Non-pigmented ciliary epithelial cell (primary cell): Measurements from ENCODE around the gene IPCEF1.
A peak's percentile ranks its signal among the peaks of the same experiment; 100 is the strongest.

Experiments
- DNase-seq: peaks from one replicate; pipeline ENCODE4 v3.0.0-alpha.2; 2010; ENCODE audit warnings: low read depth

IPCEF1 gene

GRCh38 chr6:154356690-154357089 is at the start of gene IPCEF1:
Gene IPCEF1, minus strand, starts transcription at chr6:154356803. Its CDS starts 90,856 bp downstream, at chr6:154265947.
- DNase-seq = no peak

GRCh38 chr6:154406301-154406700 is 49.7 kb upstream of the IPCEF1 start:
- DNase-seq = no peak

GRCh38 chr6:154404791-154405400 is 48.3 kb upstream of the IPCEF1 start:
- no peak for DNase-seq

- DNase-seq = no peak
These were observed 47.2 kb upstream of the IPCEF1 start for GRCh38 chr6:154403788-154404187.

- no peak for DNase-seq
These were observed 45.6 kb upstream of the IPCEF1 start for GRCh38 chr6:154402081-154402780.

- no peak for DNase-seq
These were observed 42.5 kb upstream of the IPCEF1 start for GRCh38 chr6:154399097-154399496.

GRCh38 chr6:154397491-154398195 is 41.0 kb upstream of the IPCEF1 start:
- no peak for DNase-seq

- no peak for DNase-seq
These were observed 39.3 kb upstream of the IPCEF1 start for GRCh38 chr6:154395878-154396277.

- no peak for DNase-seq
These were observed 38.7 kb upstream of the IPCEF1 start for GRCh38 chr6:154395316-154395715.

- no peak for DNase-seq
These were observed 38.0 kb upstream of the IPCEF1 start for GRCh38 chr6:154394571-154394970.

- DNase-seq = no peak
These were observed 33.4 kb upstream of the IPCEF1 start for GRCh38 chr6:154390034-154390433.

GRCh38 chr6:154388803-154389202 is 32.2 kb upstream of the IPCEF1 start:
- DNase-seq = no peak

GRCh38 chr6:154386848-154387717 is 30.5 kb upstream of the IPCEF1 start:
- peak; percentile 86 for DNase-seq

GRCh38 chr6:154384191-154384590 is 27.6 kb upstream of the IPCEF1 start:
- no peak for DNase-seq

GRCh38 chr6:154383273-154383672 is 26.7 kb upstream of the IPCEF1 start:
- DNase-seq = no peak

GRCh38 chr6:154382740-154383139 is 26.1 kb upstream of the IPCEF1 start:
- DNase-seq = no peak

- DNase-seq = no peak
These were observed 24.9 kb upstream of the IPCEF1 start for GRCh38 chr6:154381548-154381947.

GRCh38 chr6:154380741-154381140 is 24.1 kb upstream of the IPCEF1 start:
- DNase-seq = no peak

GRCh38 chr6:154379585-154379984 is 23.0 kb upstream of the IPCEF1 start:
- no peak for DNase-seq

- DNase-seq = no peak
These were observed 21.9 kb upstream of the IPCEF1 start for GRCh38 chr6:154378518-154378917.

GRCh38 chr6:154377726-154378125 is 21.1 kb upstream of the IPCEF1 start:
- no peak for DNase-seq

GRCh38 chr6:154373971-154374370 is 17.4 kb upstream of the IPCEF1 start:
- DNase-seq = no peak
